ENCODE measurements around the gene PLXNA4. TPM values are rescaled to one million over a fixed set of nuclear protein-coding genes. Genes with fewer than 3 reads are reported as not detected.

PLXNA4 gene
- total RNA-seq, 1 experiment from 2014 or later: not detected

DNA sequence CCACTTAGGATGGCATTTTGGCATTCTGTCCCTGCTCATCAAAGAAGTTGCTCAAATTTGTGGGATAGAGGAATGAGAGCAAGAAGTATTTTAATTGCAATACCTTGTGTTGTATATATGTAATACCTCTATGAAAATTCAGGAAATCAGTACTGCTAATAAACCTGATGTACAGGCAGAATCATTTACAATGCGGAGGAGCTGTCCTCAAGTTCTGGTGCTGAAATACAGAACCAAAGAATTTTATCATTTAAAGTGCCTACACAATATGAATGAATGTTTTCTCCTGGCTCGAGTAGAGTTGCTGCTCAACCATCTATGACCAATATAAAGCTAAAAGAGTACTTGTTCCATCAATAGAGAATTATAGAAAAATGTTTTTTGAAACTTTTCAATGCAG, 305.8 kb downstream of the PLXNA4 start:
- DNase-seq (ENCODE audit: low spot score): peak; percentile 30

DNA sequence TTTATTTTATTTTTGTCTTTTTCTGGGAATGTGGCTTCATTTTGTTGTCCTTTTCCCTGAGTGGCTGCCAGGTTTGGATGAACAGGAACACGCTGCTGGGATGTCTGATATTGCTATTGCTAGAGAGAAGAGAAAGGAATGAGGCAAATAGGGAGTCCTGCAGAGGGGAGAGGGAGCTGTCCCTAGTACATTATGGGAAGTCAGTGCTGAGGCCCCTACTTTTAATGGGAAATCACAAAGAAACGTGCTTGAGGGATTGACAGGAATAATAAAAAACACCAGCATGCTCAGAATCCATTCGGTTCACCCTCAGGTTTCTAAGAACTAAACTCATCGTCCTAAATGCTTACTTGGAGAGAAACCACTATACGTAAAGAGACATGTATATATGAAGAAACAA, 306.6 kb downstream of the PLXNA4 start:
- DNase-seq (ENCODE audit: low spot score): no peak

DNA sequence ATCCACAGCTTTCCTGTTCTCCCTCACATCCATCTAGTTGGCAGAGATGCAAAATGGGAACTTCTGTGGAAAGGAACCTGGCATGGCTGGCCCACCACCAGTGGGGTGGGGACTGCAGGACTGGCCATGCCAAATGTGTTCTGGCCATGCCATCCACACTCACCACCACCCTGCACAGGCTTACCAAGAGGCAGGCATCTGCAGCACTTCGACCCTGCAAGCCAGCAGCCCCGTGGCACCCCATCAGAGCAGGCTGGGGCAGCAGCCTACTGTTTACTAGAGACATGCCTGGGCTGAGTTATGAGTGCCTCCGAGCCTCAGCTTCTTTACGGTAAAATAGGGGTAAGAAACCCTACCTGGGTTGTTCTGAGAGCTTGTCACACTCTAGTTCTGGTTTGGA, 313.1 kb downstream of the PLXNA4 start:
- DNase-seq (ENCODE audit: low spot score): no peak

DNA sequence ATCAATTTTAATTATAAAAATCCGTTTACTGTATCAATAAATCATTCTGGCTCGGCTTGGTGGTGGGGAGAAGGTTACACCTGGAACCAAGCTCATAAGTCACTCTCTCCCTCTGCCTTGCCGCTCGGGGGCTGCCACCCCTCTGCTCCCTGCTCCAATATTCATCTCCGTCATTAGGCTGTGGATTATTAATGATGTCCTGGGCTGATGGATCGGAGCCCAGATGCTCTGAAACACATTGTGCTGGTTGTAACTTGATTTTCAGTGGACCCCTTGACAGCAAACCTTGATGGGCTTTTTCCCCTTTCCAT, 314.2 kb downstream of the PLXNA4 start:
- DNase-seq (ENCODE audit: low spot score): no peak

DNA sequence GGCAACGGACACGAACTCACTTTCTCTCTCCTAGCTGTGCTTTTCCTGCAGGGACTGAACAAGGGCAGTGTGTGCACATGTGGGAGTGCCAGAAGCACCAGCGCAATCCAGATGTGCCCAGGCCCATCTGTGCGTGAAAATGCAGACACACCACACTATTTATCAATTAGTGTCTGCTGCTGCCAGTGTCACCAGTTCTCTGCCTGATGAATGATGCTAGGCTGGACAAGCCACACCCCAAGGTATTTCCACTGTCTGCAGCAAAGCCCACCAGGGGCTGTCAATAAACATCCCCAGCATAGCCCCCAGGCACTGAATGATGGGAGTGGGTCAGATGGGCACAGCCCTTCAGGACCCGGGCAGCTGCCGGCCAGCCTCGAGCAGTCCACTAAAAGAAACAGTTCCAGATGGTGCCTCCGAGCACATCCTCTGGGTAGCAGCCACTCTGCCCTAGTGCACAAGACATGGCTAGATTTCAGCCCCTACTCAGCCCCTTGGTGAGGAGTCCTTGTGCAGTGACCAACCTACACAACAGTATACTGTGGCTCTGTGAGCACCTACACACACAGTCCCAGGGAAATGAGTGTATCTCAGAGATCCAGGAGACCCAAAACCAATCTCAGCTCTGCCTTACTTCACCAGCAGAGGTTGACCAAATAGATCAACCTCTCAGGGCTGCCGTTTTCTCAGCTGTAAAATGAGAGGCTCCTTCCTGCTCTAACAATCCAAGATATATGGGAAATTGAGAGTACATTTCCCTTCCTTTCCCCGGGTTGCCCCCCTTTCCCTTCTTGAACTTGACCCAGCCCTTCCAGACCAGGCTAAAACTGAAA, 314.7 kb downstream of the PLXNA4 start:
- DNase-seq (ENCODE audit: low spot score): no peak

DNA sequence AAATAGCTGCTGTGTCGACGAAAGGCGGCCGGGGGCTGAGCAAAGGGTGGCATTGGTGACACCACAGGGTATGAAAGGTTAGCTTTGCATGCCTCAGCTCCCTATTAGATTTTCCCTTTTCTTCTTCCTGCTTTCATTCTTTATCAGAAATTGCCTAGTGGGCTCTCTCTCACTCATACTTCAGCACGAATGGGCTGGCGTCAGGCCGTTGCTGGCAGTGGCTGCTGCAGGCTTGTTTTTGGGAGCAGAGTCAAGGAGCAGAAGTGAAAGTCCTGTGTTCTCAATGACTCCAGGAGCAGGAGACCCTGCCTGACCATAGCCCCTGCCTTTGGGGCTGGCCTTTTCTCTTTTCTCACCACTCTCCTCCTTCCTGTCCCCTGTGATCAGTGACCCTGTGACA, 318.0 kb downstream of the PLXNA4 start:
- no peak for DNase-seq (ENCODE audit: low spot score)

DNA sequence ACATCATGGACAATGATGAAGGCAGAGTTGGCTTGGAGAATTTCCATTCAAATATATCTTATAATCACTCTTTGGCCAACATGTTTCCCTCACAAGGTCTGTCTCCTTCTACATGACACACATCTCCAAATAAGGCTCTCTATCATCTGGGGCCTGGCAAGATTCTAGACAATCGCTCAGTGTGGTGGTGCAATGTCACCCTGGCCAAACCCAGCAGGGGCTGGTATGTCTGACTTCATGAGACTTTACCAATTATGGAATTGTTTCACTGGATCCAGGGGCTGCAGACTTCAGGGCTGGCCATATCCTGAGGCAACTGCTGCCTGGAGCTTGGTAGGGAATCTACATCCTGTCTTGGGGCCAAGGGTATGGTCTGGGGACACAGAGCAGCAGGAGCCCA, 319.0 kb downstream of the PLXNA4 start:
- DNase-seq (ENCODE audit: low spot score): no peak

DNA sequence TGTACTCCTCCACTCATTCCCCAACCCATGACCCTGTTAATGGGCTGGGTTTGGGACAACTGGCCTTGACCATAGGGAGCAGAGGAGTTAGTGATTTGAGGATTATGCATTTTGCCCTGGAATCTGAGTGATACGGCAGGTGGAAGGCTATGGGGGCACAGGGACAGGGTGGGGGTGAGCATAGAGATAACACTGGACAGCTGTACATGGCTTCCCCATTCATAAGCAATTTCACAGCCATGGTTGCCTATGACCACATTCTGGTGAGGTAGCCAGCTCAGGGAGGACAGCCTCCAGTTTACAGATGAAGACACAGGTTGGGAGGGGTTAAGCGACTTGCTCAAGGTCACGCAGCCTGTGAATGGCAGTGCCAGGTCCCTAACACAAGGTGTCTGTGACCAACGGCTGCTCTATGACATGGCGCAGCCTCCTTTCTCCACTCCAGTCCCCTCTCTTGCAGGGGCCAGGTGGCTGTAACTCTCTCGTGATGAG, 319.5 kb downstream of the PLXNA4 start:
- DNase-seq (ENCODE audit: low spot score): no peak

DNA sequence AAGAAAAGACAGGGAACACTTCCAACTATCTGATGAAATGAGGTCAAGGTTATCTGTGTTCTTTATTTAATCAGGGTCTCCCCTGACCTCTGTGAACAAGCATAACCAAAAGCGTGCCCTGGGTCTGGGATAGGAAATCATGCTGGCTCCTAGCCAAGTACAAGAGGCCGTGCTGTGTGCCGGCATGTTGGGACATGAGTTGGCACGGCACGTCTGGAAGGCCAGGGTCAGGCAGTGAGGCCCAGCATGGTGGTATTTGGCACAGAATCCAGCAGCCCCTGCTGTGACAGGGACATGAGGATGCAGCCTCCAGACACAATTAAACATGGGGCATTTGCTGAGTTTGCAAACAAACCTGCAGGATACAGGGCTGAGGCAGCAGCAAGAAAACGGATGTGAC, 320.4 kb downstream of the PLXNA4 start:
- no peak for DNase-seq (ENCODE audit: low spot score)

DNA sequence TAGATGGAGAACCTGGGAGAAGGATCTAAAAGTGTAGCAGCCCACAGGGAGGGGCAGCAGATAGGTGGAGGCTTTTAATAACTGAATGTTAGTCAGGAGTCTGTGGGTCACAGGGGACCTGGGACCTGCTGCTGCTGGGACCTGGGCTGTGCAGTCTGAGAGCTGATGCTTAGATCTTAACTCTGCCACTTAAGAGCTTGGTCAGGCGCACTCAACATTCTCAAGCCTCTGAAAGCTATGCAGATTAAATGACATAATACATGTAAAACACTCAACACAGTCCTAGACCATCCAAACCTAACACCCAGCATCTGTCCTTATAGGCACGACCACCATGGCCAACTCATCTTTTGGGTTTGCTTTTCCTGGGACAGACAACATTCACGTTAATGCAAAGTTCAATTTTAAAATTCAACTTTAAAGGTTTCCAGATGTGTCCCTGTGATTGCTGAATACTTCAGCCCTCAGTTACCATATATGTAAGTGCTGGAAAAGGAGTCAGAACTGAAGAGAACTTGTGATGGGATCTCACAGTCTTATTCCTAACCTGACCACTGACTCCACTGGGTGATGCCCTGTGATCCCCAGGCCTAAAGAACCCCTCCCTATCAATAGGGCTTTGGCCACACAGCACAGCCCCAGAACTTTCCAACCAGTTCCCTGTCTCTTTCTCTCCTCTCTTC, 321.0 kb downstream of the PLXNA4 start:
- DNase-seq (ENCODE audit: low spot score): no peak

DNA sequence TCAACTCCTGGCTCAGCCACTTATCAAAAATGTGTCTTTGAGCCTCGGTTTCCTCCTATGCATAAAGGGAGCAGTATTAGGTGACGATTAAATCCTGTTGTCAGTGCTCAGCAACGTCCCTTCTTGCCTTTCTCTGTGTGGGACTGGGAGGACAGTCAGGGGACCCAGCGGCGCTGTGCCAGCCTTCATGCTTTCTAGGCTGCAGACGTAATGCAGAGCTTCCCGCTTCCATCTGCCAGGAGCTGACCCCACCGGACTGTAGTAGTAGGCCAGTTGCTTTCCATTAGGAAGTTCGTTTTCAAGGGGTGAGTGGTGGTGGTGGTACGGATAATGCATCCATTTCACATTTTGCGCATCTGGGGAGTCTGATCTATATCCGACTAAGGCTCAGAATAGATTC, 321.8 kb downstream of the PLXNA4 start:
- DNase-seq (ENCODE audit: low spot score): no peak

DNA sequence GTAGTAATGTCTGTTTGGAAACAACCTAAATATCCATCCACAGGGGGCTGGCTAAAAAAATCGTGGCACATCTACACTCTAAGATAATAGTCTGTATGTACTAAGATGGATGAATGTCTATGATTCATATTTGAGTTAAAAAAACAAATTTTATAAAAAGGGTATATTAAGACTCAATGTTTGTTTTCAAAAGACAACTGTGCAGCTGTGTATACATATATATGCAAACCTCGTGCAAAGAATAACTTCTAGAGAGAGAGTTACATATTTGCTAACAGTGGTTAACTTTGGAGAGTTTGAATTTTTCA, 323.5 kb downstream of the PLXNA4 start:
- no peak for DNase-seq (ENCODE audit: low spot score)

DNA sequence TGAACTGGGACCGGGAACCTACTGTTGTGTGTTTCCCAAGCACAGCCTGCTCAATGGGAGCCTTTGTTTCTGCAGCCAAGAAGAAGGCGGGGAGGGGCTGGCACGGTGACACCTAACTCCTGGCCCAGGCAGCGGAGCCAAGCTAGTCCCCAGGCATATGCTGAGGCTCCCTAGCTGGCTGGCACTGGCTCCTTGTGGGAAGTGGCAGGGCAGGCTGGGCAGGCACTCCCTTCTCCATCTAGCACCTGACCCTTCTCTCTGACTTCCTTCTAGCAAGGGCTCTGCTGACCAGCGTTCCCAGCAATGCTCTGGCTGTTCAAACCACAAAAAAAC, 325.0 kb downstream of the PLXNA4 start:
- peak; percentile 80 for DNase-seq (ENCODE audit: low spot score)

DNA sequence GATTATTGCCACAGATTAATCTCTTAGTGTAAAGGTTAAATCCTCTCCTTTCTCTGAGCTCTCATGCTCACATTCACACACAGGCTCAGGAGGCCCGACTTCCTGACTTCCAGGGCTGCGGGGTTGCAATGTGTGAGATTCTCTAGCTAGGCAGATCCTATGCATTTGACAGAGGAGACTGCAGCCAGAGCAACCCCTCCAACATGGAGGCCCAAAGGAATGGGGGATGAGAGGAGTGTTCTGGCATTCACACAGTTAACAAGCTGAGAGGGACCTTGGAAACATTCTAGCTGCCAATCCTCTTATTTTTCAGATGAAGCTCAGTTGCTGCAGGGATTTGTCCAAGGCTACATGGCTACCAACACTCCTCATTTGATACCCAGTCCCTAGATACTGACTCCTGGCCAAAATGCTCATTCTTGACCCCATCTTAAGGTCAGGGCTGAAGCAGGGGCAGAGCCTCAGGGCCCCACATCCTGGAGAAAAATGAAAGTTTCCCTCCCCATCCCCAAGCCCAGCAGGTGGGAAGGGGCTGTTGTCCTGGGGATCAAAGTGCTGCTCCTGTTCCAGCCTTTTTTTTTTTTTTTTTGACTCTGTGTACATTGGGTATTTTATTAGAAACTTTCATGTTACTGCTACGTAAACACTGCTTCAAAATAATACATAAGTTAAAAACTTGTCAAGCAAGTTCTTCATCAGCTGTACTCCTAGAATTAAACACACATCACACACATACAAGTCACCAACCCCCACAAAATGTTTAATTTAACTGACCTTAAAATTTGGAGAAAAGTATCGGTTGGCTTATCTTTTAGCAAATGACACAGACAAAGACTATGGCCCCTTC, 325.6 kb downstream of the PLXNA4 start:
- no peak for DNase-seq (ENCODE audit: low spot score)

DNA sequence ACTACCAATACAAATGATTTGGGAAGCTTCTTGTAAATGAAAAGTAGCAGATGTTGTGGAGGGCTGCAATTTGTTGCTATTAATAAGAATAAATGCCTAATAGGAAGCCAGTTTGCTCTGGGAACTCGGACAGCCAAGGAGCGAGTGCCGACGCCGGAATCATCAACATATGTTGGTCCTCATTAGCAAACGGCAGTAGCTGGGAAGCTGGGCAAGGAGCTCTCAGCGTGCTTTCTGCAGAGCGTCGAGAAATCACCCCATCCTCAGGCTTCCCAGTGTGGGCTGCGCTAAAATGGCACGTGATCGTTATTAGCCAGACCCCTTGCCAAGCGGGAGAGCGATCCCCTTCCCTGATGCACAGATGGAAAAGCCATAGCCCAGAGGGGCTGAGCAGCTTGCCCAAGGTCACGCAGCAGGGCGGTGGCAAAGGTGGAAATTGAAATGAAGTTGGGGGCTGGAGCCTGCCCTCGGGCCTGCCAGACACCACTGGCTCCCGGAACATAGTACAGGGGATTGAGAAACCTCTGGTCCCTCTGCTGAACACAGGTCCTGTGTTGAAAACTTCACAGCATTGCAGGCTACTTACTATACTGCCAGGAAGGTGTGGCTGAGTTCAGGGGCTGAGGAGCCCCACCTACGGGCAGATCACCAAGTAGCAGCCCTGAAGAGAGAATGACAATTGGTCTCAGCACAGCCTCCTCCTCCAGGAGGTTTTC, 326.9 kb downstream of the PLXNA4 start:
- peak; percentile 24 for DNase-seq (ENCODE audit: low spot score)

DNA sequence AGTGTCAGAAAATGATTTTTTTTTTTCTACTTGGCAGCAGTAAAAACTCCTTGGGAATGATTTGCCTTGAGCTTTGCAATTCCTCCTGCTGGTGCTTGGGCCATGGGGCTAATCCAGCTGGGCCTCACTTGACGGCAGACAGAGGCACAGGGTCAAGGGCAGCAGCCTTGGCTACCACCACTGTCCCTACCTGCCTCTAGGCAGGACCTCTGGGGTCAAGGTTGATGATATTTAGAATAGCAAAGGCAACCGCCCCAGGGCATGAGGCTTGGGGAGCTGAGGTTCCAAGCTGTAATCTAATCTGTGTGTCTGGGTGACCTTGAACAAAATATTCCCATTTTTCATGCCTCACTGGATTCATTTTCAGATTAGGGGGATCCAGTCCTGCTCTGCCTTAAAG, 327.4 kb downstream of the PLXNA4 start:
- no peak for DNase-seq (ENCODE audit: low spot score)

DNA sequence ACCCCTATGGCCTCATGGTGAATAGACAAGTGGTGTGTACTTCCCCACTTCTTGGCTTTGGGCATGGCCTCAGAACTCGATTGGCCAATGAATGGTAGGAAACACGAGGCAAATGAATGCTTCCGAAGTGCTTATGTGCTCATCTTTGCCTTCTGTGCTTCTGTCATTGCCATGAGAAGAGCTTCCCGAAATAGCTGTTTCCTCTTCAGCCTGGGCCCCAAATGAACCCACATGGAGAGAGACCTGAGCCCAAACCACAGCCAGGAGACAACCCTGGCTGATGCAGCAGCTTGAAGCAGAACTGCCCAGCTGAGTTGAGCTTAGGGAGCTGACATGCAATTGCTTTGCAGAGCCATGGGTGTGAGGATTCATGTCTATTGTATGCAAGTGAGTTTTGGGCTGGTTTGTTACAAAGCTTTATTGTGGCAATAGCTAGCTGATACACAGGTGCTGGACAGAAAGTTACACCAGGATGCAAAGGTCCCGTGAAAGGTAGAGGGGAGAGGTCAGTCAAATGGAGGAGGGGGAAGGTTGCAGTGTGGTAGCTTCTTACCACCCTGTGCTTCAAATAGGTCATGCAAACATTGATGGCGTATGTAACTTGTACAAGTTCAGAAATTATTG, 328.2 kb downstream of the PLXNA4 start:
- DNase-seq (ENCODE audit: low spot score): no peak

DNA sequence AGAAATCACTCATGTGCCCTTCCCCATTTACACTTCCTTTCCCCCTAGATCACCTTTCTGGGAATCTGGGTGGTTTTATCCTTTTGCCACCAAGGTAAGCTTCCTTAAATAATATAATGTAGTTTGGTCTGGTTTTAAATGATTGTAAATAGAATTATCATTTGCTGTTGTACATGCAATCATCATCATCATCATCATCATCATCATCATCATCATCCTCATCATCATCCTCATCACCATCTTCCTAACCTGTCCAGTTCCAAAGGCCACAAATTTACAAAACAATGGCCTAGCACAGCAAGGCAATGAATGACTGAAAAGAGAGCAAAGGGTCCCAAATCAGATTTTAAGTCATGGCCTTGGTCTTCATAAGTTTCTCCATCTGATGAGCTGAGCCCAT, 329.7 kb downstream of the PLXNA4 start:
- no peak for DNase-seq (ENCODE audit: low spot score)

DNA sequence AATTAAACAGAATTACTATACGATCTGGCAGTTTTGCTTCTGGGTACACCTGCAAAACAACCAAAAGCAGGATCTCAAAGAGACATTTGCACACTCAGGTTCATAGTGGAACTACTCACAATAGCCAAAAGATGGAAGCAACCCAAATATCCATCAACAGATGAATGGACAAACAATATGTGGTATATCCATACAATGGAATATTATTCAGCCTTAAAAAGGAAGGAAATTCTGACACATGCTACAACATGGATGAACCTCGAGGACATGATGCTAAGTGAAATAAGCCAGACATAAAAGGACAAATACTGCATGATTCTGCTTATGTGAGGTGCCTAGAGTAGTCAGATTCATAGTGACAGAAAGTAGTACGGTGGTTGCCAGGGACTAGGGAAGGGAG, 330.7 kb downstream of the PLXNA4 start:
- DNase-seq (ENCODE audit: low spot score): no peak

DNA sequence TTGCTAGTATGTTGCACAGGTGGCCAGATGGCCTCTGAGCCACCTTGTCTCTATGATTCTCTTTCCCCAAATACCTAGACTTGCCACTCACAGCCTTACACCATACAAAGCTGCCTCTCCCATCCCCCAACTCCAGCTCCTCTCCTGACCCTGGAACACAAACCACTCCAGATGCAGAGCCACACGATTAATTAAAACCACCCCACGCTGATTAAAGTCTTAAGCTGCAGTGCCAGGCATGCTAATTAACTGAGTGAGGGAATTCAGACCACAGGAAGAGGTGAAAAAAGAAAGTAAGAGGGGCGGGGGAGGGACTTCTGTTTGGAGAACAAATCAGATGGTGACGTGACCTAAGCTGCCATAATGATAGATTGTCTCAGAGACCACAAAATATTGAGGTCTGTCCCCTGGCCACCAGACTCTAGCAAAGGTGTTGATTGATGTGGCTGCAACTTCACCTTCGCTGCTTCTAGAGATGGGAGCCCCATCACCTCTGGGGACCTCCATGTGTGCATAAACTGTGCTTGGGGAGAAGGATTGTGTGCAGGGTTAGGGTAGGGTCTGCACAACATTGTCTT, 331.3 kb downstream of the PLXNA4 start:
- DNase-seq (ENCODE audit: low spot score): no peak

DNA sequence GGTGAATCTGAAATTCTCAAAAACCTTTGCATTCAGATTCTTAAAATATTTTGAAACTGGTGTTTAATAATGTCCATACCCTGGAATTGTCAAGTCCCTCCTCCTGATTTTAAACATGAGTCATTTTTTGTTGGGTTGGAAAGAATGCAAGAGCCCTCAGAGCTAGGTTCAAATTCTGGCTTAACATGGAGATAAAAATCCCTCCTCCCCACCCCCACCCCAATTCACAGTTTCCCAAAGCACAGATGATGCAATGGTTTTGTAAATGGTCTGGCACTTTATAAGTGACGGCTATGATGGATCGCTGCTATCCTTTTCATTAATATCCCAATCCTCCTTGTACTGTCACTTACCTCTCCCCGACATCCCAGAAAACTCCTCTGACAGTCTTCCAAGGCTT, 332.8 kb downstream of the PLXNA4 start:
- DNase-seq (ENCODE audit: low spot score): no peak
